HFF-Myc (cell line): Measurements from ENCODE around the gene CNIH3.

Experiments
- DNase-seq: peaks from one replicate; pipeline ENCODE4 v3.0.0-alpha.2; 2011; ENCODE audit warnings: low read depth; ENCODE audit errors: extremely low read depth
- H3K4me3 ChIP-seq: replicated peaks from 2 replicates; pipeline ENCODE4 v1.5.1; 2011; ENCODE audit warnings: low read depth, mild to moderate bottlenecking, control low read depth, low read length
- TF ChIP-seq, protein P1 (sequence below): IDR thresholded peaks from 2 replicates; pipeline ENCODE4 v1.5.1; 2012; ENCODE audit warnings: mild to moderate bottlenecking, low read depth, low read length, control low read depth; ENCODE audit errors: missing control alignments

CNIH3 gene

DNA sequence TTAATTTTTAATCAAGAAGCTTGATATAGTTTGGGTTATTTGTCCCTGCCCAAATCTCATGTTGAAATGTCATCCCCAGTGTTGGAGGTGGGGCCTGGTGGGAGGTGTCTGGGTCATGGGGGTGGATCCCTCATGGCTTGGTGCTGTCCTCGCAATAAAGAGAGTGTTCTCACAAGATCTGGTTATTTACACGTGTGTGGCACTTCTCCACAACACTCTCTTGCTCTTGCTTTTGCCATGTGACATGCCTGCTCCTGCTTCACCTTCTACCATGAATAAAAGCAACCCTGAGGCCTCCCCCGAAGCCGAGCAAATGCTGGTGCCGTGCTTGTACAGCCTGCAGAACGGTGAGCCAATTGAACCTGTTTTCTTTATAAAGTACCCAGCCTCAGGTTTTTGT is 2.6 kb upstream of the CNIH3 start:
- H3K4me3 ChIP-seq, result no peak overlapping the region
- TF ChIP-seq, protein P1, sequence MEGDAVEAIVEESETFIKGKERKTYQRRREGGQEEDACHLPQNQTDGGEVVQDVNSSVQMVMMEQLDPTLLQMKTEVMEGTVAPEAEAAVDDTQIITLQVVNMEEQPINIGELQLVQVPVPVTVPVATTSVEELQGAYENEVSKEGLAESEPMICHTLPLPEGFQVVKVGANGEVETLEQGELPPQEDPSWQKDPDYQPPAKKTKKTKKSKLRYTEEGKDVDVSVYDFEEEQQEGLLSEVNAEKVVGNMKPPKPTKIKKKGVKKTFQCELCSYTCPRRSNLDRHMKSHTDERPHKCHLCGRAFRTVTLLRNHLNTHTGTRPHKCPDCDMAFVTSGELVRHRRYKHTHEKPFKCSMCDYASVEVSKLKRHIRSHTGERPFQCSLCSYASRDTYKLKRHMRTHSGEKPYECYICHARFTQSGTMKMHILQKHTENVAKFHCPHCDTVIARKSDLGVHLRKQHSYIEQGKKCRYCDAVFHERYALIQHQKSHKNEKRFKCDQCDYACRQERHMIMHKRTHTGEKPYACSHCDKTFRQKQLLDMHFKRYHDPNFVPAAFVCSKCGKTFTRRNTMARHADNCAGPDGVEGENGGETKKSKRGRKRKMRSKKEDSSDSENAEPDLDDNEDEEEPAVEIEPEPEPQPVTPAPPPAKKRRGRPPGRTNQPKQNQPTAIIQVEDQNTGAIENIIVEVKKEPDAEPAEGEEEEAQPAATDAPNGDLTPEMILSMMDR, result no peak
- no peak for DNase-seq

DNA sequence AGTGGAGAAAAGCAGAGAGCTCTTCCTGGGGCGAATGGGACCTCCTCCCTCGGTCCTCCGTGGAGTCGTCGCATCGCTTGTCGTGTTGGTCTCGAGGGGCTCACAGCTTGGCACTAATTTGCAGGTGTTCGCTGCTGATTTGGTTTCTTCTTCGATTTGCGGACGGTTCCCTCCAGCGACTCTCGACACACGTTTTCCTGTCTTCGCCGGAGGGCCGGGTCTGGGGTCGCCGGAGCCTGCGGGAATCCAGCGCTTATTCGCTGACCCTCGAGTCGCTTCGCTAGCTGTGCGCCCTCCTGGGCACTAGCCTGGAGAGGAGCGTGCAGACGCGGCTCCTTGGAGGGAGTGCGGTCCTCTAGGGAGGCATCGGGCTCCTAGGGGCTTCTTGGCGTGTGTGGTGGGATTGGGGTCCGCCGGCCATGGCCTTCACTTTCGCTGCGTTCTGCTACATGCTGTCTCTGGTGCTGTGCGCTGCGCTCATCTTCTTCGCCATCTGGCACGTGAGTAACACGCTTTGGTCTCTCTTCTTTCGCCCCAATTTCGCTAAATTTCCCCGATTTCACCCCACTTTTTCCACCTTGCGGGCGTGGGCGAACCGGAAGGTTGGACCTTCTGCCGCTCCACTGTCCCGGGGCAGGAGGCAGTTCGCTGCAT is 766 bp downstream of the CNIH3 start:
- H3K4me3 ChIP-seq, result peak overlapping the region; percentile 95

DNA sequence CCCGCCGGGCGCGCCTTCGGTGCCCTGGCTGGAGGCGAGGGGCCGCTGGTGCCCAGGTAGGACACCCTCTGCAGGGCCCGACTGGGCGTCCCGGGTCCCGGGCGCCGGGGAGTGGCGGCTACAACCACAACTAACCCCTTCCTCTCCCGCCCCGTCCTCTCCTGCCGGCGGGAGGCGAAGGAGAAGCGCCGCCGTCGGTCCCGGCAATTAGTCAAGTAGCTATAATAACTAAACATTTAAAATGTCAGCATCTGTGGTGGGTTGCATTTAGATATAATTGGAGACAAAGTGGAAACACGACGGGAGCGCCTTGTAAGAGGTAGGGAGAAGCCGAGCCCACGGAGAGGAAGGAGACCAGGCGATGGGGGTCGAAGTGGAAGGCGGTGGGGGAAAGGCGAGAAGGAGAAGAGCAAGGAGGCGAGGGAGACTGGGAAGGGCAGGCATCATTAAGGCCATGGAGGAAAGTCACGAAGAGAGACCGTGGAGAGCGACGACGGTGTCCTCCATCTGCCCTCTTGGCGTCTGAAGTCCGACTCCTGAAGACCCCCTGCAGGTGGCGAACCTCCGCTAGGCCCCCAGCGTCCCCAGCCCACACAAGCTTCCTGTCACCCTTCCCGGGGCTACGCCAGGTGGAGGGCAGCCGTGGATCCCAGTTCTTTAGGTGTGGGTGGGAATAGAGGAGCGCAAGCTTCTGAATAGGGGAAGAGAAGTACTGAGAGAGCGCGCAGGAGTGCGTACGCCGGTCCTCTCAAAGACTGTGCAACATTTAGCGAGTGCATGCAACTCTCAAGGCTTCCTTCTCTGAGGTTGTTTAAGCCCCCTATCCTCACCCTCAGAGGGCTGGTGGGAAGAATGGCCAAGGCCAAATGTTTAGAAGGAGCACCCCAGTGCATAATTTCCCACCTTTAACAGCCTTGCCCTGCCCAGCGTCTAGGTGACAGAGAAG is 1.6 kb downstream of the CNIH3 start:
- peak overlapping the region; percentile 95 for H3K4me3 ChIP-seq
- DNase-seq, result no peak
- TF ChIP-seq, protein P1, result no peak

More for the DNA sequence above, 766 bp downstream of the CNIH3 start:
- DNase-seq, result no peak
- TF ChIP-seq, protein P1, result no peak

DNA sequence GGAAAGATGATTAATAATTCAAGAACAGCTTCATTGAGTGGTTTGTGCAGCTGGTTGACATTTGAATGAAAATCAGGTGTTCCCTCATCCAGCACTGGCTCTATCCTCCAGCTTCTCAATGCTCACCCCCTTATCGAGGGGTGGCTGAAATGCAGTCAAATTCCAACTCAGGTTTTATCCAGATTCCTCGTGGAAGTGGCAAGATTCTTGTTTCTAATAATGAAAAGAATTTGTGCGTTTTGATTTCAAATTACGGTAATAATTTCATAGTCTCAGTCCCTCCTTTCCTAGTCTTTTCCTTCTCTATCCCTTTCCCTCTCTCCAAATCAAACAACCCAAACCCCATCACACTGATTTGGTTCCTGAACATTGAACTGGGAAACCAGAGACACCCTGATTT is 3.1 kb downstream of the CNIH3 start:
- DNase-seq, result no peak
- TF ChIP-seq, protein P1, result no peak
- H3K4me3 ChIP-seq, result peak overlapping the region; percentile 95

DNA sequence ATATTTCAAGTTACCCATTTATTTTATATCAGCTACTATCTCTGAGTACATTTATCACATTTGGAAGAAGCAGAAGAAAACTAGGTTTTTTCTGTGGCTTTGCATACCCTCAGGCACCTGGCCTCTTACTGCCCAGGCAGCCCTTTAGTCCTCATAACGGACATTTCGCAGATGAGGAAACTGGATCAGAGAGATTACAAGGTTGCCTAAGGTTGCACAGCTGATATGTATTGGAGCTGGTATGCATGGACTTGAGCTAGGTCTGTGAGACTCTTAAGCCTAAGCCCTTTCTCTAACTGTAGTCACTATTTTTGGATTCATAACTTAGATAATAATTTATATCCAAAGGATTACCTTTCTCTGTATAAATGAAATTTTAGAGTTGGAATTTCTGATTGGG is 4.0 kb downstream of the CNIH3 start:
- DNase-seq, result no peak
- TF ChIP-seq, protein P1, result no peak
- H3K4me3 ChIP-seq, result peak overlapping the region; percentile 95

DNA sequence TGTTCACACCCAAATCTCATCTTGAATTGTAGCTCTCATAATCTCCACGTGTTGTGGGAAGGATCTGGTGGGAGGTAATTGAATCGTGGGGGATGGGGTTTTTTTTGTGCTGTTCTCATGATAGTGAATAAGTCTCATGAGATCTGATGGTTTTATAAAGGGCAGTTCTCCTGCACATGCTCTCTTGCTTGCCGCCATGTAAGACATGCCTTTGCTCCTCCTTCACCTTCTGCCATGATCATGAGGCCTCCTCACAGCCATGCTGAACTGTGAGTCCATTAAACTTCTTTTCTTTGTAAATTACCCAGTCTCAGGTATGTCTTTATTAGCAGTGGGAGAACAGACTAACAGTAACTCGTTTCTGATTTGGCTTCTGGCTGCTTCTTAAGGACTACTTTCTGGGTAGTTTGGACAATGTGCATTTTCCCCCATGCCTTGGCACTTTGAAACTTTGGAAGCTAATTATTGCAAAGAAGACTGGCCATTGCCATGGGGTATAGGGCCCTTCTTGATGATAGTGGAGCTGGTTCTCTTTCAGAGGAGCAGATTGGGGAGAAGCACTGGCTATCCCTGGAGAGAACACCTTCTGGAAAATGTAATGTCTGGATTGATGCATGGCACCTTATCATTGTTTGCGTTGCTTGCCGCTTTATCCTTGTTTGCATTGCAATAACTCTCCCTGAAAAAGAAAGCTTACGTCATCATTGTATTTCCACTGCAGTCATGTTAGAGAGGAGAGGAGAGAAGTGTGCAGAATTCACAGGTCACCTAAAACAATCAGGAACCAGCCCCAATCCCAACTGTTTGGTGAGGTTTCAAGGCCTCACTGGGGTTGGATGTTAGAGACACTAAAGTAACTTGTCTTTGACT is 5.9 kb downstream of the CNIH3 start:
- 0 out of 2 replicates have a peak overlapping the region, but pooled peaks have one; percentile 2 for H3K4me3 ChIP-seq
- no peak for DNase-seq
- TF ChIP-seq, protein P1, result no peak
